ENCODE data around the gene CTNNBL1.
A peak's percentile ranks its signal among the peaks of the same experiment; 100 is the strongest.

Gene CTNNBL1

DNA sequence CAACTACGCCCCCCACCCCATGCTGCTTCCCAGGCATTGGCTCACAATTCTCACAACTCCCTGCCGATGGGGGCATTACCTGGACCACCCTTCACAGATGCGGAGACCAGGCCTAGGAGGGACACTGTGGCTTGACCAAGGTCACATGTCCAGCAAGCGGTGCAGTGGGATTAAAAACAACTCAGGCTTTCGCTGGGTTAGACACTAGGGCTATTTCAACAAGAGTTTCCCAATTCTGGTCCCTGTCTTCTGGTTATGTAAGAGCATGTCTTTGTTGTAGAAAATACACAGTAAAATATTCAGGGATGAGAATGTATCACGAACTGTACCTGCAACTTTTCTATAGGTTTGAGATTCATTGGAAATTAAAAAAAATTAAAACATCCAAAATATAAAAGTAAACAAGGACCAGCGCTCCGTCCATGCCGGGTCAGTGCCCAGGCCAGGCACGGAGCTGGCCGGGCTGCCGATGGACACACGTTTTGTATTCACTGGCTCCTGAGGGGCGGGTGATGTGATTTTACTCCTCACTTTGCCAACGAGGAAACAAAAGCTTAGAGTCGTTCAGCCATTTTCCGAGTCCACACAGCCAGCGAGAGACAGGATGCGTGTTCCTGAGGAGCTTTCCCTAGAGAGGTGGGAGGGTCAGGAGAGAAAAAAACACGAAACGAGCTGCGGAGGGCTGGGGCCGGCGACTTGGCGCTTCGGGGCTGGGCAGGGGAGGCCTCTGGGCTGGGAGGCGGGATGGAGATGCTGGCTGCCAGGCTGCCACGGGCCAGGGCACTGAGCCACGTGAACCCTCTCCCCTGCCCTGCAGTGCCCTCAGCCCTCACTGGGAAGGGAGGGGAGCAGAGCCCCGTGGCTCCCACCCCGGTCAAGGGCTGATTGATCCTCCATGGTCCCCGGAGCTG lies 192.0 kb downstream of the CTNNBL1 start:
- DNase-seq = no peak

DNA sequence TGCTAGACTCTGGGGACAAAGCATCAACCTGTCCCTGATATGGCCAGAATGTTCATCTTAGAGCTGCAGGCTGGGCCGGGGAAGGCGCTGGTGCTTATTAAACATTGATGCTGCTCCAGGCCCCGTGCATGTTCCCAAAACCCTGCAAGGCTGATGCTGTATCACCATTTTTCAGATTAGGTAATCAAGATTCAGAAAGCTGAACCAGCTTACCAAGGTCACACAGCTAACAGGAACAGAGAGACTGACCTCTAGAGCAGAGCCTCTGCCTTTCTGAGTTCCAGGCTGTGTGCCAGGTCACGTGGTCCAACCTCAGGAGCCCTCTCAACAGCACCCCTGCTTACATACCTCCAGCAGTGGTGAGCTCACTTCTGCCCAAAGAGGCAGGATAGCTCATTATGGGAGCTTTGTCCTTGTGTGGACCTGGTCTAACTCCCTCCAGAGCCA lies 193.0 kb downstream of the CTNNBL1 start:
- DNase-seq = no peak

- DNase-seq = no peak
Observed at GRCh38 chr20:37888641-37889040, 194.8 kb downstream of the CTNNBL1 start.

DNA sequence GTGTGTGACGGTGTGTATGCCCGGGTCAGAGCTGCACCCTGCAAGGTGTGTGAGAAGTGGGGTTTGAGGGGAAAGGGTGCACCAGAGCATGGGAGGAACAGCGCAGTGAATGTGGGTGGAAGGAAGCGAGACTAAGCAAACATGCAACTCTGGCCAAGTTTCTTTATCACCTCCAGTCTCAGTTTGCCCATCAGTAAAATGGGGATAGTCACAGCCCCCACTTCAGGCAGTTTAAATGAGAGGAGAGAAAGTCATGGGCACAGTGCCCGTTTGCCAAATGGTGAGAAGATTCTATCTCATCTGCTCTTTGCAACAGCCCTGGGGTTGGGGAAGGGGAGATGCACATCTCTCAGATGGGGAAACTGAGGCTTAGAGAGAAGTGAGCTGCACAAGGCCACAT lies 196.3 kb downstream of the CTNNBL1 start:
- DNase-seq = no peak

DNA sequence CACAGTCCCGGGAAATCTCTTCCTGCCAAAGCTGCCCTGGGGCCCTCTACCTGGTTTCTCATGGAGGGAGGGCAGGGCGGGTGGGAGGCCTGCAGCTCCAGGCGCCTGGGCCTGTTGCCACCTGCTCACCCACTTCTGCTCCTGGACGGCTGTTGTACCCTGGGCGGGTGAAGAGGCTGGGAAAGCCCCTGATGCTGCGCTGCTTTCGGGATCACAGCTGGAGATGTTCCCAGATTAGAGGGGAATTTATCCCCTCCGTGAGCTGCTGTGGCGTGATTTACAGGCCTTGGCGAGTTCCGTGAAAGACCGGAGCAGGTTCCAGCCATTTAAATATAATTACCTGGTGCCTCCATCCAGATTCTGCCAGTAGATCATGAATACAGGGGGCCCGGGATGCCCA lies 196.8 kb downstream of the CTNNBL1 start:
- no peak for DNase-seq

GRCh38 chr20:37892001-37892400 lies 198.2 kb downstream of the CTNNBL1 start:
- DNase-seq = no peak

DNA sequence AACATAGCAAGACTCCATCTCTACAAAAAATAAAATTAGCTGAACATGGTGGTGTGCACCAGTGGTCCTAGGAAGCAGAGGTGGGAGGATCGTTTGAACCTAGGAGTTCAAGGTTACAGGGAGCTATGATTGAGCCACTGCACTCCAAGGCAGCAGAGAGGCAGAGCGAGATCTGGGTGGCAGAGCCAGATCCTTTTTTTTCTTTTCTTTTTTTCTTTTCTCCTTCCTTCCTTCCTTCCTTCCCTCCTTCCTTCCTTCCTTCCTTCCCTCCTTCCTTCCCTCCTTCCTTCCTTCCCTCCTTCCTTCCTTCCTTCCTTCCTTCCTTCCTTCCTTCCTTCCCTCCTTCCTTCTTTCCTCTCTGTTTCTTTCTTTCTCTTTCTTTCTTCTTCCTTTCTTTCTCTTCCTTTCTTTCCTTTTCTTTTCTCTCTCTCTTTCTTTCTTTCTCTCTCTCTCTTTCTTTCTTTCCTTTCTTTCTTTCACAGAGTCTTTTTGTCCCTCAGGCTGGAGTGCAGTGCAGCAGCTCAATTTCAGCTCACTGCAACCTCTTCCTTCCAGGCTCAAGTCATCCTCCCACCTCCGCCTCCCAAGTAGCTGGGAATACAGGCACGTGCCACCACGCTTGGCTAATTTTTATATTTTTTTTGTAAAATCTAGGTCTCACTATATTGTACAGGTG lies 199.9 kb downstream of the CTNNBL1 start:
- DNase-seq = no peak

DNA sequence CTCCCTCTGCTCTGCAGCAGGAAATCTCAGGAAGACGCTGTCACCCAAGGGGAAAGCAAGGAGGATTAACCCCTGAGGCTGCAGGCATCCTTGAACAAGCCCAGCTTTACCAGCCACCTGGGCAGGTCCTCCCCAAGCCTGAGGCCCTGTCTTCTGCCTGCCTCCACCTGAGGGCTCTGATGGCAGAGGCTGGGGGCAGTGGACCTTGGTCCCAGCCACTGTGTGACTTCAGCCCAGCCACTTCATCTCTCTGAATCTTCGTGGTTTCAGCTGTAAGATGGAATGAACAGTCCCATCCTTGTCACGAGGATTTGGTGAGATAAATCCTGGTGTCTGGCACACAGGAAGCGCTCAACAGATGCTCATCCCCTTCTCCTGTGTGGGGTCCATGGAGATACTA lies 200.6 kb downstream of the CTNNBL1 start:
- DNase-seq = no peak

DNA sequence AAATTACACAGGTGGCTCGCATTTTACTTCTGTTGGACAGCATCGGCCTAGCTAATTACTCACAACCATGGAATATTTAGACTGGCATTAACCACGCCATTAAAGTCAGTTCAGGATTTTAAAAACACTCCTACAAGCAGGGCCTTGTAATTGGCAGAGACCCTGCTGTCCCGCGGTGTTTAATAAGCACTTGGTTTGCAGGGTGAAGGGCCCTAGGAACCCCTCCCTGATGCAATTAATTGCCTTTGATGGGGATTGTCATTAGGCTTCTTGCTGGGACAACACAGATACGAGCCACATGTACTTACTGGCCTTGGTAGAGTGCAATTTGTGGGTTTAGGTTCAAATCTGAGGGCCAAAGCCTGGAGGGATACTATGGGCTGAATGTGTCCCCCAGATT lies 201.3 kb downstream of the CTNNBL1 start:
- no peak for DNase-seq

DNA sequence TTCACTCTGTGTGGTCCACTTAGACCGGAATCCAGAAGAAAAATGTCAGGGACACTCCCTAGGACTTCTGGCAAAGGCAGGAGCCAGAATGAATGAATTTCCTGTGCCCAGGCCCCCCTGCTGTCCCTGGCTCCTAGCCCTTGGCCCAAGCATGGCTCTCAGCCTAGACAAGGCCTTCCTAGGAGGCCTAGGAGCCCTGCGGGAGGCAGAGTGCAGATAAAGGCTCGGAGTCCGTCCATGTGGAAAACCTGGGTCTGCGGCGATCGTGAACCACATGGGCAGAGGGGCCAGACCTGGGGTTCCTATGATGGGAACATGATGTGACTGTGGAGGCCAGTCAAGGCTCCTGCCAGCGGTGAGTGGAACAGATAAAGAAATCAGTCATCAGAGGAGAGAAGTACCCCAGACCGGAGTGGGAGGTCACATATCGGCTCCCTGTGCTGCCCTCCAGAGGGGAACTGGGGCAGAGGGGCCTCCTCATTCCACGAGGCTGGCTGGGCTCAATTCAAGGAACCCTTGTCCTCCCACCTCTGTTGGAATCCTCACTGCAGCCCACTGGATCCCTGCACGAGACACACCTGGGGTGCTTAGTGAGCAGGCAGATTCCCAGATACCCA lies 203.2 kb downstream of the CTNNBL1 start:
- DNase-seq = no peak

DNA sequence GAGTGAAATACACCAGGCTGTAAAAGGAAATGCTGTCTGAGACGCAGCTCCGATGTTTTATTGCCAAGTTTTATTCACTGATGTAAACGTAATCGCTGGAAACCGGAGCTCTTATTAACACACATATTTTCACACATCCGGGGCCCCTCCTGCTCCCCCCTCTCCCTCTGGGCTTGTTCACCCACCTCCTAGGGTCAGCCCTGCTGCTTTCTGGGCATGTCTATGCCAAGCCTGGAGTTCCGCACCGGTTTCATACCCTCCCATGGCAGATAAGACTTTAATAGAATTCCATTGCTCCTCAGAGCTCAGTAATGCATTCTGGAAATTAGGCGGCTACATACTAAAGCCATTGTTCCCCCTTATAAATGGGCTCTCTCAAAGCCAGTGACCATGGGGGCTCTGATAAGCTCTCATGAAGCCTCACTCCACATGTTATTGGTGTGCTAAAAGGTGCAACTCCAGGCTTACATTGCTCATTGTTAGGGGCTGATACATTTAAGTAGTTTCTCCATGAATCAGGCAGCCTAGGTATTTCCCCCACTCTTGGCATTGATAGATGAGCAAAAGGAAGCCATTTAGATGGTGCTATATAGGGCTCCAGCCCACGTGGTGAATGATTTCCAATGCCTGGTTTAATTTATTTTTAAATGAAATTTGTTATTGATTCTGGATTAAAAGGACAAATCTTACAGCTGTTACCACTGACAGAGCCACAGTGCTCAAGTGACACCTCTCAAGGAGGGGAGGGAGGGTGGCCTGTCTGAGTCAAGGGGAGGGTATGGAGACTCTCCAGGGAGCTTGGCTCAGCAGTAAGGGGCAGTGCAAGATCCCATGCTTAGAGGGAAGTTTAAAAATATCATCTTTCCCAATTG lies 204.6 kb downstream of the CTNNBL1 start:
- no peak for DNase-seq

DNA sequence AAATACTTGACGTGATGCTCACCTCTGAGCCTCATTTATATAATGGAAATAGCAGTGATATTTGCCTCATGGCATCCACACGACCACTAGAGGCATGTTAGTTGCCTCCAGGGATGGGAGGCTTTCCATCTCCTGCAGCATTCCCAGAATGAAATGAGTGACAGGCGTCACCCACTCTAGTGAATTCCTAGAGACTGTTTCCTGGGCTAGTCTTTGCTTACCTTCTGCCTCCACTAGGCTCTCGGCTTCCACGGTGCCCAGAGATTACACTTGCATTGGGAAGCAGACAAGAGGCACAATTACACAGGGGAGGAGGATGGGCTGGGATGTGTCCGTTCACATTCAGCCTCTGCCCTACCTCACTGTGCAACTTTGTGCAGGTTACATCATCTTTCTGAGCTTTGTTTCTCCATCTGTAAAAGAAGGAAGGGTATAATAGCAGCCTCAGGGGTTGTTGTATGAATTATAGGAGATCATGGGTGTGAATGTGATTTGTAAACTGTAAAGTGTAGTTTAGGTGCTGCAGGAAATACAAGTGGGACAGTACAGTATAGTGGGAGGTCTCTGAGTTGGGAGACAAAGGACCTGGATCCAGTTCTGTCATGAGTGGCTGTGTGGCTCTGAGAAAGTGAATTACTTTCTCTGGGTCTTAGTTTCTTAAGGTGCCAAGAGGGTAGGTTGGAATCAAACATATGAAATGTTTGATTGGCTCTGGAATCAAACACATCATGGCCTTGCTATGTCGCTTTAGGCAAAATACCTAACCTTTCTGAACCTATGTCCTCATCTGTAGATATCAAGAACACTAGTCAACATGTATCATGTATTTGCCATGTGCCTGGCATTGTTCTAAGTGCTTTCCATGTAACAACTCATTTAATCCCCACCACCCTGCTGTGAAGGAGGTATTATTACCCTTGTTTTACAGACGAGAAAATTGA lies 205.5 kb downstream of the CTNNBL1 start:
- no peak for DNase-seq

GRCh38 chr20:37901240-37901639 lies 207.4 kb downstream of the CTNNBL1 start:
- DNase-seq = no peak

- peak; percentile 43 for DNase-seq
Observed at GRCh38 chr20:37901654-37902503, 208.0 kb downstream of the CTNNBL1 start.

GRCh38 chr20:37902504-37903313 lies 208.9 kb downstream of the CTNNBL1 start, which contains the start of gene VSTM2L:
Gene VSTM2L, plus strand, starts transcription at chr20:37903127. Its CDS starts 224 bp downstream, at chr20:37903351.
- DNase-seq = no peak

DNA sequence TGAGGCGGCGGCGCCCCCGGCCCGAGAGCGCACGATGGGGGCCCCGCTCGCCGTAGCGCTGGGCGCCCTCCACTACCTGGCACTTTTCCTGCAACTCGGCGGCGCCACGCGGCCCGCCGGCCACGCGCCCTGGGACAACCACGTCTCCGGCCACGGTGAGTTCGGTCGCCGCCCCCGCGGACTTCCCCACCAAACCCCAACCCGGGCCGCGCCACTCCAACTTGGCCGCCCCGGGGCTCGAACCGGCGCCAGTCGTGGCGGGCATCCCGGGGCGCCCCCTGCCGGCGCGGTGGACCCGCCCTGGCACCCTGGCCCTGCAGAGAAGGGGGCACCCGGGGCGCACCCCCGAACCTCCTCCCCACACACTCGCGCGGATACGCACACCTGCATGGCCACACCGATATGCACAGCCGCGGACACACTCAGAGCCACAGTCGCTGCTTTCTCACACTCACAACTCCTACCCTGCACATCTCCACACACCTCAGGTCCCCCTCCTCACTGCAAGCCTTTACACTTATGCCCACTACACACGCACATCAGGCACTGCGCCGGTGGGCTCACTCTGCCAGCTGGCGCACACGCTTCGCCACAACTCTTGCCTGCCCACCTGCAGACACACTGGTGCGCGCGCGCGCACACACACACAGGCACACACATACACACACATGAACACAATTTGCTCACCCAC lies 209.6 kb downstream of the CTNNBL1 start:
- DNase-seq = peak; percentile 45

DNA sequence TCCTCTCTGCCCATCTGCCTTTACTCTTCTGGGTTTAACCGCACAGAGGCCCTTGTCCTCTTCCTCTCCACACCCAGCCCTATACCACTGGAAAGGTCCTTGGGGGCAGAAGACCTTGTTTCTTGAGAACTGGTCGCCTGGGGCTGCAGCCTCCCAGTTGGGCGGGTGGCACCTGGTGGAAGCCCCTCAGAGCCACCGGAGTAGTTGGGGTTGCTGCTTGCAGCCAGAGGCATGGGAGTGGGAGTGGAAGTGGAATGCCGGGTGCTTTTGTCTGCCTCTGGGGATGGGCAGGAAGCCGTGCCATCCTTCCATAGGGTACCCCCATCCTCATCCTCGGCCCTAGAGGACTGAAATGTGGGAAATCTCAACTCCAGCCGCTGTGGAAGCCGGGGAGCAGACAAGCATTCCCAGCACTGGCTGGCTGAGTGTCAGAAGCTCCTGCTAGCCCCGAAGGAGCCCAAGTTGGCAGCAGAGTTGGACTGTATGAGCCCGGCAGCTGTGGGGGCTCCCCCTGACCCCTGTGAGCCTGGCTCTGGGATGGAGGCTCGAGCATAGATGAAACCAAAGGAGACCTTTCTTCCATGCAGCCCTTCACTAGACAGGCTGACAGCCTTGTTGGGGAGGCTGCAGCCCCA lies 210.3 kb downstream of the CTNNBL1 start:
- DNase-seq = no peak

DNA sequence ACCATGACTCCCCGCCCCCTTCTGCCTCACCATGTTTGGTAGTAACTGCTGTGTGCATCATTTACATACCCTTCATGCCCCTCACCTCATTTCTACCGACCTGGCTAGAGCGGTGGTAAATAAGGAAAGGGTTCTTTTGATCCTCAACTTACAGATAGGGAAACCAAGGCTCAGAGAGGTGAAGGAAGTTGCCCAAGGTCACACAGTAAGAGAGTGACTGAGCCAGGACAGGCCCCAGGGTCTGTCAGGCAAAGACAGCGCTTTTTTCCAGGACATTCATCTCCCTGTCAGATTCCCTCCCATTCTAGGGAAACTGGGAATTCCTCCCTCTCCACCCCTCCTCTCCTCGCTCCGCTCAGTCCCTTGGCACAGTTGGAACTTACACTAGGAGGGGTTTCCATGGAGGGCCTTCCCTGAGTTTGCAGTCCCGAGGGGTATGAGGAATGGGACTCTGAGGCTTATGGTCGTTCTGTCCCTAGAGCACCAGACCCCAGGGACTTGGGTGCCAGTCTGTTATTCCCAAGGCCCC lies 211.1 kb downstream of the CTNNBL1 start:
- DNase-seq = no peak

Data from stimulated activated CD8-positive, alpha-beta memory T cell treated with anti-CD3 and anti-CD28 coated beads, Interleukin-4, amount 100 ng/mL, for 48 hours (primary cell).